DMS79 (cell line): ENCODE data around the gene XYLT1.
"Not testable (repeated sequence)": the region's sequence is repeated elsewhere in the genome, so short reads cannot be mapped to it uniquely, and the experiment has no call there.

ENCODE experiments used
- DNase-seq: peaks from one replicate; lab custom pipeline; 2025; lab: John Stamatoyannopoulos, UW

Gene XYLT1

DNA sequence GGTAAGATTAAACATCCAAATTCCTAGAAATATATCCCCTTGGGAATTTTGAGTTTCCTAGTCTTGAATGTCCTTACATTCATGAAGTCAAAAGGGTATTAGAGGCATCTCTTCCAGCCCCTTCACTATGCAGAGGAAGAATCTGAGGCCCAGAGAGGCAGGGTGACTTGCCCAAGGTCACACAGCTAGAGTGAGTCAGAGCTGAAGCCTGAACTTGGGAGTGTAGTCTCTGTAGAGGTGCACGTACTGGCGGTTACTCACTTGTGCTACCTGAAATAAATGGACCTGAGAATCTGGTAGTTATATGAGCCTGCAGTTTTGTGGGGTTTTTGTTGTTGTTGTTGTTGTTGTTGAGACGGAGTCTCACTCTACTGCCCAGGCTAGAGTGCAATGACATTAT is 164.0 kb downstream of the XYLT1 start:
- DNase-seq, result no peak

DNA sequence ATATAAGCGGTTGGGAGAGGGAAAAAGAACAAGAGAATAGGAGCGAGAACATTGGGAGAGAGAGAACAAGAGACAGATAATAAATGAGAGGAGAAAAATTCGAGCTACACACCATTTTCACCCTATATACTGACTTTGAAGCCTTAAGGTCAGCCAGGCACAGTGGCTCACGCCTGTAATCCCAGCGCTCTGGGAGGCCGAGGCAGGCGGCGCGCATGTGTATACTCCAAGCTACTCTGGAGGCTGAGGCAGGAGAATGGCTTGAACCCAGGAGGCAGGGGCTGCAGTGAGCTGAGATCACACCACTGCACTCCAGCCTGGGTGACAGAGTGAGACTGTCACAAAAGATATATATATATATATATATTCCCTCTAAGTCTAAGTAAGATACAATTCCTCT is 164.5 kb downstream of the XYLT1 start:
- not testable (repeated sequence) for DNase-seq

DNA sequence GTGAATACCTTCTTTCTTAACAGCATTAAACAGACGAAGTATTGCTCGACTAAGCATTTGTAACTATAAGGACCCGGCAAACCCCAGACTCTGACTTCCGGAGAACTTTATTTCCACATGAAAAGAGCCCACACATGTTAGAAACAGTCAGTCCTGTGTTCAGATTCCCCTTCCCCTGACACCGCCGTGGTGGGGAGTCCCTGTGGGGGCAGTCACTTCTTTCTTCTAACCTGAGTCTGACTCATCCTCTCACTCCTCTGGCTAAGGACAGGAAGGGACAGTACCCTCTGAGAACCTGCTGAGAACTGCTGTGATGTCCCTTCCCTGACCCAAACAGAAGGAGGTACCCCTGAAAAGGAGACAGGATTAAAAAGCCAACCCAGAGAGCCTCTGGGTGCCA is 165.1 kb downstream of the XYLT1 start:
- DNase-seq, result no peak

DNA sequence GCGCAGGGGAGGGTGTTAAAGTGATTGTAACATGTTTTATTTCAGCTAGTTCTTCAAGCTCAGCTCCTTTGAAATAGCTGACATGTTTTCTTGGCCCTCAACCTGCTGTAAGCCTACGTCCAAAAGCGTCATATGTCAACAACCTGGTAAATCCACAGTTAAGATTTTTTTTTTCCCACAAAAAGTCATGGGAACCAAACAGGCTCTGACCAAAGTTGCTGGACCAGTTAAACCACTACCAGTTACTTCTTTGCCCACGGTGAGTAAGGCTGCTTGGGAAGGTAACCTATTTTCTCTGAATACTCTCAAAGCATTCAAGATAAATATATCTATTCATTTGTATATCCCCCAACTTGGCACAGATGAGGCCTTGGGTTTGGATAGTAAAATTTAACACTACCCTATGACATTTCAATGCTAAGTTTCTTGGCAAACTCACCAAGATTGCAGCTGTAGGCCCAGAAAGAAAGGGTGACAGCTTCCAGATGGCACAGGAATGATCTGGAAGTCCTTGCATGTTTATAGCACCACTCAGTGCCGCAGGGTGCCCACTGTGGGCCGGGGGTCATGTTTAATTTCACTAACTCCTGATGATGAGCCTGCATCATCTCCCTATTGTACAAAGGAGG is 166.2 kb downstream of the XYLT1 start:
- DNase-seq, result peak; percentile 36

DNA sequence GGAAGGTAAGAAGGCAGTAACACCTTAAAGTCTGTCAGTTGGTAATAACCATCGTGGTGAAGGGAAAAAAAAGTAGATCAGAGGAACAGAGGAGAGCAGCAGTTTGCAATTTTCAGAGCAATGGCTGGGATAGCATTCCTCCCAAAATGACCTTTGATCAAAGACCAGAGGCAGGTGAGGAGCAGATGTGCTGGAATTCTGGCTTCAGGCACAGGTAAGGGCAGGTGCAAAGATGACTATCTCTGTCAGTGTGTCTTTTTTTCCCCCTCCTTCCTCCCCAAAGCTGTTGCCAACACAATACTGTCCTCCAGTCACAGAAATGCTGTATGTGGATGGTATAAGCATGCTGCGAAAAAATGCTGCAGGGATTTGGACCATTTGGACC is 166.7 kb downstream of the XYLT1 start:
- no peak for DNase-seq

DNA sequence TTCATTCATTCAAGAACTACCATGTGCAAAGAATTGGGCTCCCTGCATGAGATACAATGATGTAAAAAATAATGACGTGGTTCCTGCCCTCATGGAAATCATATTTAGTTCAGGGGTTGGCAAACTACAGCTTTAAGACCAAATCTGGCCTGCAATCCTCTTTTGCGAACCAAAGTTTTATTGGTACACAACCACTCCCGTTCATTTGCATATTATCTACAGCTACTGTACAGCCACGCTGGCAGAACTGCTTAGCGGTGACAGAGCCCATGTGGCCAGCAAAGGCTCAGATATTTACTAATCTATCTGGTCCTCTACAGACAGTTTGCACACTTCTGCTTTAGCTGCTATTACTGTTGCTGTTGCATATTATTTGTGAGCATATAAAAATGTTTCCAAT is 167.7 kb downstream of the XYLT1 start:
- DNase-seq, result no peak

DNA sequence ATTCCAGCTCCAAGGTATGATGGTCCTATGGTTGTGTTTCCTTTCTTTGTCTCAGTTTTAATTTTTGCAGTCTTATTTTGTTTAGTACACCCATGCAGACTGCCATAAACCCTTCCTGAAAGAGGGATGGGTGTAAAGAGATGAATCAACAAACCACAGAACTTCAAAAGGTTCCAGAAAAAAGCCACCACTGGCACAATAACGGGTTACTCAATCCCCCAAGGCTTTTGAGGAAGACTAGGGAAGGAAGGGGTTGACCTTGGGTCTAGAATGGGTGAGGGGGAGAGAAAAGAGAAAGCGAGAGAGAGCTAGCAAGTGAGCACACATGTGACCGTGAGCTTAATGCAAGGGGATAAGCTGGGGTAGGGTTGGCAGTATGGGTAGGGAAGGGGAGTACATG is 168.1 kb downstream of the XYLT1 start:
- no peak for DNase-seq

DNA sequence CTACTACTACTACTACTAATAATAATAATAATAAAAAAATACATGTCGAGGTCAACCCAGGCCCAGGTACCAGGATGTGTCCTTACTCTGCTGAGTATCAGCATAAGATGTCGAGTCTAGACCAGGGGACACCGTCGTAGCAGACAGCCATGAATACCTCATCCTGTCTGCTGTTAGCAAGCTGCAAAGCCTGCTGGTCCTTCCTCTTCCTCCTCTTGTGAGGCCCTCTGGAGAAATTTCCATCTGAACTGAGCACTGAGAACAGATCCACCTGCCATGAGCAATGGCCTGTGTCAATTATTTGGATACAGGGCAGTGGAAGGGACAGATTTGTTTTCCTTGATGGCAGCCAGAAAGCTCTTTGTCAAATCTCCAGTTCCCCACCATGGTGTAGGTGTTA is 168.5 kb downstream of the XYLT1 start:
- DNase-seq, result no peak

DNA sequence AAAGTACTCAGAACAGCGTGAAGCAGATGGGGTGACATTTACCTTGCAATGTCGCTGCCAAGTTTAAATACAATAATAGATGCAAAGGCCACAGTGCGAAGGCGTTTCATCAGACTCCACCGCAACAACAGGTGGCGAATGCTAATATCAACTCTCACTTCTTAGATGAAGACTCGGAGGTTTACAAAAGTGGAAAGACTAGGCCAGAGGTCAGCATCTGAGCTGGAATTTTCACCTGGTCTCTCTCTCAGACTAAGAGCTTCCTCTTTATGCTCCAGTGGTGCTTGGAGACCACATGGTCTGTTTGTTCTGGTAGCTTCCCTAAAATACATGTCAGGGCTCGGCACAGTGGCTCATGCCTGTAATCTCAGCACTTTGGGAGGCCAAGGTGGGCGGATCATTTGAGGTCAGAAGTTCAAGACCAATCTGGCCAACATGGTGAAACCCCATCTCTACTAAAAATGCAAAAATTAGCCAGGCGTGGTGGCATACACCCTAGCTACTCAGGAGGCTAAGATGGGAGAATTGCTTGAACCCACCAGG is 169.1 kb downstream of the XYLT1 start:
- DNase-seq, result peak; percentile 76

DNA sequence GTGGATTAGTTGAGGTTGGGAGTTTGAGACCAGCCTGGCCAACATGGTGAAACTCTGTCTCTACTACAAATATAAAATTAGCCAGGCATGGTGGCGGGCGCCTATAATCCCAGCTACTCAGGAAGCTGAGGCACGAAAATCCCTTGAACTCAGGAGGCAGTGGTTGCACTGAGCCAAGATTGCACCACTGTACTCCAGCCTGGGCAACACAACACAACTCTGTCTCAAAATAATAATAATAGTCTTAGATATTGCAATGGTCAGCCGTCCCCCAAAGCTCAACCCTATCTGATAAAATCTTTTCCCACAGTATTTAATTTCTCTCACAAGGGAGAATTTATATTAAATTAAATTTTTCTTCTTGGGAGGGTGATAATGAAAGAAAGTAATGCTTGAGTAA is 169.6 kb downstream of the XYLT1 start:
- DNase-seq, result no peak

DNA sequence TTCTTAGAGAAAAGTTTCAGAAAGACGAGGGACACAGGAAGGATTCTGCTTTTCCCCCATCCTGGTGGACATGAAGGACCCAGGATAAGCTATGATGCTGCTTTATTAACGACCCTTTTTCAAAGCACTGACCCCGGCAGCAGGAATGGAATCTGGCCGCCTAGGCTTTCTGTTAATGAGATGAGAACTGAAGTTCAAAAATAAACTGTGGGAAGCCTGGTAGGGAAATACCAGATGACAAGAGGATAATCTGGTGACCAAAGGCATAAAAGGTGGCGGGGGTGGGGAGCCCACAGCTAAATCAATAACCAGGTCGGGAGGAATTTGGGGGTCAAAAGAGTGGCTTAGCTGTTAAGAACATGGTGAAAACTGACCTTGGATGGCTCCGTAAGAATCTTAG is 171.0 kb downstream of the XYLT1 start:
- no peak for DNase-seq

DNA sequence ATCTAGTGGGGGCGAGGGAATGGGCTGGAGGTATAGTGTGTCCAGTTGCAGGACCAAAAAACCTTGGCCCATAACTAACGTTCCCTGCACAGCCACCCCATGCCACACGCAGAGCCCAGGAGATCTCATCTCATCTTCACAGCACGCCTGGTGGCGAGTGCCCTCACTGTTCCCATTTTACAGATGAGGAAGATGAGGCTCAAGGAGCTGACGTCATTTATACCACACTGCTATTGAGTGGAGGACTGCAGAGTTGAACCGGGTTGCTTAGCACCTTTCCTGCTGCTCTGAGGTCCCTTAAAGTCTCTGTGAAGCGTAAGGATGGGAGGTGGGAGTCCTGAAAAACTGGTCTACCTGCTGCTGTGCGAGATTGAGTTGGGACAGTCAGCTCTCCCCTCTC is 172.5 kb downstream of the XYLT1 start:
- DNase-seq, result no peak

DNA sequence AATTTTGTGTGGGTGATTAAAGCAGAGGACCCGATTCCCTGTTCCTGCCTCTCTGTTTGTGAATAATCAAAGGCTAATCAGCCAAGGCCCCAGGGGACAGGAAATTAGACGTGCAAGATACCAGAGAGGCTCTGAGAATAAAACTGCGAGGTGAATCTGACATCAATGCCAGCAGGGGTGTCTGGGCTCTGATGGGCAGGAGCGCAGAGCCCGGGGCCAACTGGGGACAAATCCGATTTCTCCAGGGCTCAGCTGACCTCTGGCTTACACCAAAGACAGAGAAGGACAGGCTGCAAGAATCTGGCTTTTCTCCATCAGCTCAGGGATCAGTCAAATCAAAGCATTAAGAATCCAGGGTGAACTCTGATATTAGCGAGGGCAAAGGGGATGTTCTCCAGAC is 174.3 kb downstream of the XYLT1 start:
- no peak for DNase-seq

DNA sequence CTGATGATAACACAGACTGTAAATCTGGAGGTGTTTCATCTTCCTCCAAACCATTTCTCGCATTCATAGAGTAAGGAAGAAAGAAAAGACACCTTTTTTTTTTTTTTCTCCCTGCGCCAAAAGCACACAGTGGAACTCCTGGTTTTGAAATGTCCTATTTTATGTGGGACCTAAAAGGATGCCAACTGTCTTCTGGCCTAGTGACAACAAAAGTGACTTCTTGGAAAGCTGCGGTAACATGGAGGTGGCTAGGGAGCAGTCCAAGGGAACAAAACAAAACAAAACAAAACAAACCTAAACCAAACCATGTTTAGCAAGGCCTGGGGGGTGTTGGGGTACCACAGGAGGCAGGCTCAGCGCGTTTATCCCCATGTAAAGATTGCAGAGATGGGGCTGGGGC is 174.8 kb downstream of the XYLT1 start:
- DNase-seq, result no peak

DNA sequence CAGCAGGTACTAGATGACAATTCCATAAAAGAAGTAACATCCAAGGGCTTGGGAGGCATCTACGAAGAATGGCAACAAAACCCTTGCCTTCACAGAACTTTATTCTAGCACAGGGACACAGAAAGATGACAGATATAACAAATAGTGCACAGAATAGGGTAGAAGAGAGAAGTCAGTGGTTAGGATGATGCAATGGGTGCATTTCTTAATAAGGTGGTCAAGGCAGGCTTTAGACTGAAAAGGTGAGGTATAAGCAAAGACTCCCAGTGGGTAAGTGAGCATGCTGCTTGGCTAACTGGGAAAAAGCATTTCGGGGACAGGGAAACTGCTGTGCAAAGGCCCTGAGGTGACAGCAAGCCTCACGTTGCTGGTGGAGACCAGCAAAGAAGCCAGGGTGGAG is 175.9 kb downstream of the XYLT1 start:
- no peak for DNase-seq

DNA sequence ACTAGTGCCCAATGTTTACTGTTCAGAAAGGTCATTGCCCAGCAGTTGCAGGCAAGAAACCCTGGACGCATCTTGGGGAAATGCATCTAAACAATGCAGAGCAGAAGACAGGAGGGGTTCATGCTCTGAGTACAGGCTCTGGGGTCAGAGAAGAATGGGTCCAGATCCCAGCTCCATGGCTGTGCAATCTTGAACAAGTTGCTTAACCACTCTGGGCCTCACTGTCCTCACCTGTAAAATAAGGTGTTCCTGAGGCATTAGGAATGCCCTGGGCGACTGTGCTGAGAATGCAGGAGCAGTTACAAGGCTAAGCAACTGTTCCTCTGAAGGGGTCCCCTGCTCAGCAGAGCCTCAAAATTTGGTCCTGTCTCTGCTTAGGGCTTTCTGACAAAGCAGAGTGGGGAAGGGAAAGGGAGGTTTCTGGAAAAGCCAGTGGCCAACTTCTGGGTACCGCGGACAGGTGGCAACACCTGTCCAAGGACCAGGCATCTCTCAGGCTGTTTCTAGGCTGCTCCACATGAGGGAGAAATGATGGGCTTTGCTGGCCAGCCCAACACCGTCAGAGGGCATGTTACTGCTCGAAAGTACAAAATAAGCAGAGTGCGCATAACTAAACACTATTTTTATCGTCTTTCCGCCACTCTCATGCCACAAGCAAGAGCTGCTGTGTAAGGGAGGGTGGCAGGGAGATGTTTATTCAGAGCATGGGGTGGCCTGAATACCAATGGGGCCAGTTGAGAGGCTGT is 176.8 kb downstream of the XYLT1 start:
- no peak for DNase-seq

DNA sequence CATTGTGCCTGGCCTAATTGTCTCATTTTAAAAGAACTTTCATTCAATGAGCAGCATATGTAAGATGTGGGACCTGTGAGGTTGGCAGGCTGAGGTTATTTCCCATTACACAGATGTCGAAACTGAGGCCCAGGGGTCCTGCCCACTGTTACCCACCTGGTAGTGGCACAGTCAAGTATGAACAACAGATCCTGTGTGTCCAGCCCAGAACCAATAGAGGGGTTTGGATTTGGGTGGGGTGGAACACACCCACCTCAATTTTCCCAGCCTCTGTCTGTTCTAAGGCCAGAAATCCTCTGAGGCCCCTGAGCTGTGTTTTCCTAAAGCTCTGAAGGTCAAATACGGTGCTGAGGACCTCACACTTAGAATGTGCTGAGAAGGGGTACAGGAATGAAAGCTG is 179.5 kb downstream of the XYLT1 start:
- no peak for DNase-seq

DNA sequence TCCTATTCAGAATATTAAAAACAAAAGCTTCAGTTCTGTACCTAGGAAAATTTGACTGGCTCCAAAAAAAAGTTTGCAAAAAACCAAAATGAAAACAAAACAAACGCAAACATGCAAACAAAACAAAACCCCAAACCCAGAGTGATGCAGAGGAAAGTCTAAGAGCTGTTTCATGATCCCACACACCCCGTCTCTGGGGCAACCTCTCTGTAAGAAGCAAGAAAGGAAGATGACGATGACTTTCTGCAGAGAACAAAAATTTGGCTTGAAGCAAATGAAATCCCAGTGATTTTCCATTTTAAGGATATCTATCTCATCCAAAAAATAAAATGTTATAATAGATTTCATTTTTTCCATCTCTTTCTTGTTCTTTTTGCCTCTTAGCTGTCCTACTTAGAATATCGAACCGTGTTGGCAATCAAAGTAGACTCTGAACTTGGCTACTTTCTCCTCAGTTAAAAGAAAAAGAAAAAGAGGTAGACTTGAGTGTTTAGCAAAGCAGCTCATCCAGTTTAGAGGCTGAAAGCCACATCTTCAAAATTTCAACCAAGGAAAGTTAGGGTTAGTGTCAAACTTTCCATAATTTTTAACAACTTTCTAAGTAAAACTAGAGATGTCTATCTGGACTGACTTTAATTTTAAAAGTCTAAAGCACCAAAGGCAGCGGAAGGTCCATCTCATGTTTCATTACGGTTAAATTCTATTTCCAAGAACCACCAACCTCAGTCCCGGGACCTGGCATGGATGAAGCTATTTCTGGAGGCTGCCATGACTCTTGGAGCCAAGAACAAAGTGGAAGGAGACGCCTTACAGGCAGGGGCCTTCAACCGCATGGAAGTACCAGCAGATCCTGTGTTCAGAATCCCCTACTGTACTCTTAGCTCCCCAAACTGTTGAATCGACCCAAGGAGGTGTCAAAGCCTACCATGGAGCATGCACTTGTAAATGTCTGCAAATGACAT is 180.8 kb downstream of the XYLT1 start:
- DNase-seq, result no peak

DNA sequence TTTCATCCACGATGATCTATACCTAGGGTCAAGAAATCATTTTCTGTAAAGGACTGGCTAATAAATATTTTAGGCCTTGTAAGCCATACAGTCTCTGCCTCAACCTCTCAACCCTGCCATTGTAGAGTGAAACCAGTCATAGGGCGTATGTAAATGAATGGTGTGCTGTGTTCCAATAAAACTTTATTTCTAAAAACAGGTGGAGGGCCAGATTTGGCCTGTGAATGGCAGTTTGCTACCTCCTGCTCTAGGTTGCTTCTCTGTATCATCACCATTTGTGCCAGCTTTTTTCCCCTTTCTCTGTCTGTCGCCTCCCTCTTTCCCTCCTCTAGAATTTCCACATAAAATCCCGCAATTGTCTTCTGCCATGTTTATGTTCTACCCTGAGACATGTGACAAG is 181.7 kb downstream of the XYLT1 start:
- no peak for DNase-seq

DNA sequence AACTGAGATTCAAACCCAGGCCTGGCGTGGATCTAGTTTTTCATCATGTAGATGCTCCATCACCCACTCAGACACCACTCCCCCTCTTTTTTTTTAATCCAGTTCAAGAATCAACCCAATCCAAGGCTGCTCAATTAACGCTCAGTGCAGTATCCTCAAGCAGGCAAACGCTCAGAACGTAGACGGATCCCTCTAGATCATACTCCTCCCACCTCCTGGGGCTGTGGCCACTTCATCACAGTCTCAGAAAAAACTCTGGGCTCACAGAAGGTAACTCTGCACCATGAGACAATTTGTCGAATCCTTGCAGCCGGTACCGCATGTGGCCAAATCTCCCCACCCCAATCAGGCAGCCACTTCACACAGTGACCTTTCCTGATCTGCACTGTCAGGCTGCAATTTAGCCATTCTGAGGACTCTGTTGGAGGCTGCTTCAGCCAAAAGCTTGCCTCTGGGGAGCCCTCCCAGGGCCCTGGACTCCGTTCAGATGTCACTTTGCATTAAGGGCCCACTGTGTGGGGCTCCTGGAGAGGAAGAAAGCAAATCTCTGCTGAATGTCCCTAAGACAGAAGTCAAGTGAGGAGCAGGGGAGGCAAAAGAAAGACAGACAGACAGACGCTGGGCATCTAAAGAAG is 183.5 kb downstream of the XYLT1 start:
- no peak for DNase-seq

DNA sequence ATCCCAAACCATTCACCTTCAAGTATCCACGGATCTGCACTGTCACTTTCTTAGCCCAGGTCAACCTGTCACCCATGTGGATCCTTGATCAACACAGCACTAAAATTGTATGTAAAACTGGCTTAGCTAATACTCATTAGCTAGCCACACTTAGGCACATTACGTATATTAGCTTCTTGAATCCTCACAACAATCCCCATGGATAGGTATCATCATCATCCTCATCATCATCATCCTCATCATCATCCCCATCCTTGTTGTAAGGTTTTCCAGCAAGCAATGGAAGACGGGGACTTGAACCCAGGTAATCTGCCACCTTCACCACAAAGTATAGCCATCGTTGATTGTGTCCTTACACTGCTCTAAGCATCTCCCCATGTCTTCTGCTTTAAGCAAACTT is 184.3 kb downstream of the XYLT1 start:
- no peak for DNase-seq

DNA sequence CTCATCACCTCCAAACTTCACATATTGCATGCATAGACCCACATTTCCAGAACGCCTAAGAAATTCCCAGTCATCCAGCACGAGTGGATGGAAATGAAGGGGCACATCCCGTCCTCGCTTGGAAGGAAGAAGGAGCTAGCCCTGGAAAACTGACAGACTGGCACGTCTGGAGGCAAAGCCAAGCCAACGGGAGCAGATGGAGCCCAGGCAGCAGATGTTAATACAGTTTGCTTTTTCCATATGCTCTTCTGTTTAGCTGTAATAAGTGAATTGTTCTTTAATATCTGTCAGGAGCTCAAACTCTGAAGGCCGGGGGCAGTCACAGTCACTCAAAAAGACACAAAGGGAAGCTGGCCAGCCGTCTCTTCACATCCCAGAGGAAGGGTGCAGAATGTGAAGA is 187.7 kb downstream of the XYLT1 start:
- no peak for DNase-seq
